DOHH2 (cell line): ENCODE data around the gene RHBDL3.

ENCODE experiments used
- H3F3A ChIP-seq: fragments of 200-600 bp; sonication (generic), shearing (Covaris generic); 2 replicates; pipeline ENCODE4 v1.6.0; 2016; ENCODE audit warnings: antibody characterized with exemption, mild to moderate bottlenecking; ENCODE audit not compliant: control insufficient read depth, insufficient read depth
- H3K27ac ChIP-seq: fragments of 200-600 bp; sonication (generic); 2 replicates; pipeline ENCODE4 v1.5.1; 2014; ENCODE audit warnings: low read depth, mild to moderate bottlenecking, low read length, moderate library complexity
- H3K27me3 ChIP-seq: fragments of 200-600 bp; sonication (generic); 2 replicates; pipeline ENCODE4 v1.6.1; 2014; ENCODE audit warnings: mild to moderate bottlenecking, low read length, mixed read lengths; ENCODE audit not compliant: control insufficient read depth
- H3K36me3 ChIP-seq: fragments of 200-600 bp; sonication (generic); 2 replicates; pipeline ENCODE4 v1.6.1; 2014; ENCODE audit warnings: mild to moderate bottlenecking, low read length, moderate library complexity, mixed read lengths; ENCODE audit not compliant: control insufficient read depth
- H3K4me1 ChIP-seq: fragments of 200-600 bp; sonication (generic); 2 replicates; pipeline ENCODE4 v1.6.1; 2014; ENCODE audit warnings: mild to moderate bottlenecking, low read length, mixed read lengths; ENCODE audit not compliant: control insufficient read depth
- H3K4me2 ChIP-seq: fragments of 200-600 bp; sonication (generic); 2 replicates; pipeline ENCODE4 v1.6.0; 2014; ENCODE audit warnings: mild to moderate bottlenecking, low read length, moderate library complexity
- H3K4me3 ChIP-seq: fragments of 200-600 bp; sonication (generic); 2 replicates; pipeline ENCODE4 v1.5.1; 2014; ENCODE audit warnings: mild to moderate bottlenecking, low read length, mixed read lengths
- H3K79me2 ChIP-seq: fragments of 200-600 bp; sonication (generic); 2 replicates; pipeline ENCODE4 v1.6.1; 2014; ENCODE audit warnings: mild to moderate bottlenecking, low read length, mixed read lengths; ENCODE audit not compliant: control insufficient read depth
- H3K9me2 ChIP-seq: fragments of 200-600 bp; sonication (generic); replicated peaks from 2 replicates; pipeline ENCODE4 v1.6.1; 2014; ENCODE audit warnings: mild to moderate bottlenecking, low read length, mixed read lengths; ENCODE audit not compliant: control insufficient read depth
- H3K9me3 ChIP-seq: fragments of 200-600 bp; sonication (generic); 2 replicates; pipeline ENCODE4 v1.6.1; 2014; ENCODE audit warnings: antibody characterized with exemption, low read length, mixed read lengths; ENCODE audit not compliant: control insufficient read depth, insufficient read depth
- H4K20me1 ChIP-seq: fragments of 200-600 bp; sonication (generic); 2 replicates; pipeline ENCODE4 v1.6.0; 2014; ENCODE audit warnings: low read depth, mild to moderate bottlenecking, antibody characterized with exemption, low read length, moderate library complexity; ENCODE audit not compliant: control insufficient read depth, insufficient read depth
- CTCF ChIP-seq: fragments of 200-600 bp; sonication (generic); IDR thresholded peaks from one replicate; pipeline ENCODE4 v1.5.1; 2014; ENCODE audit warnings: antibody characterized with exemption, mild to moderate bottlenecking, low read depth, low read length; ENCODE audit not compliant: poor library complexity, severe bottlenecking
- EZH2phosphoT487 ChIP-seq: fragments of 200-600 bp; sonication (generic); IDR thresholded peaks from 2 replicates; pipeline ENCODE4 v1.6.1; 2017; ENCODE audit warnings: borderline replicate concordance, mild to moderate bottlenecking, antibody characterized with exemption, low read length, moderate library complexity, mixed read lengths

The RHBDL3 gene

GRCh38 chr17:32266389-32267301, 1.0 kb downstream of the RHBDL3 start:
- Histone ChIP-seq H3K9me3 (no peaks in the 10 kb centered on the region), H3K36me3 (no peaks in the 10 kb centered on the region), H3K79me2 (no peaks in the 10 kb centered on the region), H4K20me1 (no peaks in the 10 kb centered on the region), H3K4me1 (peaks cover 24% of the 10 kb centered on the region), H3K27ac (no peak overlapping the region), H3F3A (peaks cover 12% of the 10 kb centered on the region), H3K4me3 (peak overlapping the region; percentile 75), H3K27me3 (peaks cover 78% of the 10 kb centered on the region), H3K4me2 (peak overlapping the region; percentile 73), H3K9me2 (no peaks in the 10 kb centered on the region)
- TF ChIP-seq EZH2phosphoT487, result peak; percentile 96; the same call in 1 of the 2 replicates
- no peak for TF ChIP-seq CTCF

GRCh38 chr17:32267690-32268205, 2.1 kb downstream of the RHBDL3 start:
- no peaks in the 10 kb centered on the region for H3K36me3 ChIP-seq
- no peaks in the 10 kb centered on the region for H3K79me2 ChIP-seq
- H3K4me1 ChIP-seq, result peaks cover 24% of the 10 kb centered on the region
- TF ChIP-seq EZH2phosphoT487, result no peak
- TF ChIP-seq CTCF, result no peak
- H3K27me3 ChIP-seq, result peaks cover 67% of the 10 kb centered on the region
- H4K20me1 ChIP-seq, result no peaks in the 10 kb centered on the region
- no peak overlapping the region for H3K27ac ChIP-seq
- H3K4me3 ChIP-seq, result no peak overlapping the region
- H3K4me2 ChIP-seq, result peak overlapping the region; percentile 73; the same call in 1 of the 2 replicates
- H3K9me3 ChIP-seq, result no peaks in the 10 kb centered on the region
- H3K9me2 ChIP-seq, result no peaks in the 10 kb centered on the region
- peaks cover 12% of the 10 kb centered on the region for H3F3A ChIP-seq

GRCh38 chr17:32268734-32269288, 3.2 kb downstream of the RHBDL3 start:
- Histone ChIP-seq H3K4me1 (peaks cover 24% of the 10 kb centered on the region), H3K9me2 (no peaks in the 10 kb centered on the region), H3F3A (peaks cover 12% of the 10 kb centered on the region), H4K20me1 (no peaks in the 10 kb centered on the region), H3K27me3 (peaks cover 59% of the 10 kb centered on the region), H3K79me2 (no peaks in the 10 kb centered on the region), H3K36me3 (no peaks in the 10 kb centered on the region), H3K4me2 (no peak overlapping the region), H3K27ac (no peak overlapping the region), H3K4me3 (no peak overlapping the region), H3K9me3 (no peaks in the 10 kb centered on the region)
- TF ChIP-seq EZH2phosphoT487 (no peak), CTCF (no peak)
